Caco-2 (cell line): ENCODE results near the gene FNTB. TPM values are rescaled to one million over a fixed set of nuclear protein-coding genes. Genes with fewer than 3 reads are reported as not detected.

Experiments
- BruUV-seq: library from RNA; stranded (reverse); fragments of 400-500 nt; replicated peaks from 2 replicates; lab custom pipeline; 2021; lab: Mats Ljungman, UMichigan
- CTCF ChIA-PET: fragments of 300-600 bp; sonication (Branson Sonifier 250); formaldehyde crosslinking; loops from one replicate; lab custom pipeline; 2022; ENCODE audit warnings: antibody characterized with exemption; lab: Charles Lee
- POLR2A ChIA-PET: fragments of 300-600 bp; sonication (Branson Sonifier 250); formaldehyde crosslinking; loops from one replicate; lab custom pipeline; 2022; ENCODE audit warnings: antibody characterized with exemption; lab: Charles Lee
- DNase-seq, 2 experiments: peaks; one replicate each; pipeline versions ENCODE4 v3.0.0 to v3.0.0-alpha.2; 2020 to 2022
- H3K27me3 ChIP-seq: replicated peaks from 2 replicates; pipeline ENCODE4 v1.6.0; 2011; ENCODE audit warnings: low read length; ENCODE audit not compliant: control insufficient read depth, insufficient read depth
- H3K36me3 ChIP-seq: 2 replicates; pipeline ENCODE4 v1.5.1; 2011; ENCODE audit warnings: low read length; ENCODE audit not compliant: control insufficient read depth, insufficient read depth
- H3K4me1 ChIP-seq: fragments of 250-450 bp; sonication (Bioruptor Pico); 2 replicates; pipeline ENCODE4 v1.5.1; 2020; ENCODE audit warnings: mild to moderate bottlenecking
- H3K4me3 ChIP-seq: 2 replicates; pipeline ENCODE4 v1.5.1; 2011; ENCODE audit warnings: low read depth, mild to moderate bottlenecking, control low read depth, low read length
- H3K9me3 ChIP-seq: fragments of 250-450 bp; sonication (Bioruptor Pico); 2 replicates; pipeline ENCODE4 v1.5.1; 2020; ENCODE audit warnings: mild to moderate bottlenecking, moderate library complexity
- H3K27ac Mint-ChIP-seq: one replicate; pipeline ENCODE4 v1.8.0; 2022; ENCODE audit warnings: mixed read lengths; ENCODE audit not compliant: unreplicated experiment
- H3K27me3 Mint-ChIP-seq: one replicate; pipeline ENCODE4 v1.8.0; 2022; ENCODE audit warnings: mixed read lengths; ENCODE audit not compliant: insufficient read depth, unreplicated experiment
- H3K36me3 Mint-ChIP-seq: one replicate; pipeline ENCODE4 v1.8.0; 2022; ENCODE audit warnings: mild to moderate bottlenecking, mixed read lengths; ENCODE audit not compliant: insufficient read depth, unreplicated experiment
- H3K4me1 Mint-ChIP-seq: one replicate; pipeline ENCODE4 v1.8.0; 2022; ENCODE audit warnings: low read depth, mixed read lengths; ENCODE audit not compliant: unreplicated experiment
- H3K4me3 Mint-ChIP-seq: one replicate; pipeline ENCODE4 v1.8.0; 2022; ENCODE audit warnings: mild to moderate bottlenecking, moderate library complexity, mixed read lengths; ENCODE audit not compliant: unreplicated experiment
- H3K9me3 Mint-ChIP-seq: one replicate; pipeline ENCODE4 v1.8.0; 2022; ENCODE audit warnings: mixed read lengths; ENCODE audit not compliant: unreplicated experiment
- CTCF ChIP-seq, 2 experiments: fragments of 200-600 bp in 1 of 2; IDR thresholded peaks; 1 replicate in 1 of 2; 2 replicates in 1 of 2; pipeline versions ENCODE4 v1.5.1 to v1.8.0; 2011 to 2022; ENCODE audit warnings: antibody characterized with exemption in 1 of 2, control low read depth in 1 of 2, inconsistent platforms in 1 of 2, low read depth in 1 of 2, low read length in 1 of 2, mild to moderate bottlenecking in 1 of 2, moderate library complexity in 1 of 2; ENCODE audit not compliant: insufficient read depth in 1 of 2, severe bottlenecking in 1 of 2, unreplicated experiment in 1 of 2
- intact Hi-C: fragments of 100-400 bp; cut with micrococcal nuclease; formaldehyde crosslinking; loops from one replicate; pipeline ENCODE4 v1.10.0; 2022; ENCODE audit not compliant: unreplicated experiment
- total RNA-seq: library from RNA; stranded (reverse); gene quantifications from 2 replicates; pipeline ENCODE4 v1.2.3, GENCODE V29; 2022

FNTB gene
- total RNA-seq, 1 experiment from 2014 or later = 21.2 TPM

DNA sequence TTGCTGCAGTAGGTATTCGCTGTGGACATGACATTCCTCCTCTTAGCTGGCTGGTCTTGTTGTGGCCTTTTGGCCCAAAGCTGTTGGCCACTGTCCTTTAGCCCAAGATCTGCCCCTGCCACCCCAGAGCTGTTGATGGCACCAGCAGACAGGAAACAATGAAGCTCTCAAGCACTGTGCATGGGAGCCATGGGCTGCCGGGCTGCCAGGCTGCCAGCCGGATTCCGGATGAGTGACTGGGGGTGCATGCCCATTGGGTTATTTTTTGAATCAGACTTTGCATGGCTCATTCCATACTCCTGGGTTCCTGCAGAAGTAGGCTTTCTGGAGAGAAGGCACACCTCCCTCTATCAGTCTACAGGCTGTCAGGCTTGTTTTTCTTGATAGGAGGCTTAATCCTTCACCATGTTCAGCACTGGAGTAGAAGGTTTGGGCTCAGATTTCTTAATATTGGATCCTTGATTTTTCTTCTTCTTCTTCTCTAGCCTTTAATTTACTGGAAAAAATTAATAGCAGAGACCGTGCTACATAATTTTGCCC is 83.2 kb downstream of the FNTB start:
- H3K4me3 Mint-ChIP-seq = no peak overlapping the region
- no TSS peak for BruUV-seq
- no peak for TF ChIP-seq CTCF (IDR thresholded peaks at IDR 0.05; ENCODE audit: insufficient read depth in 1 of 2, low read depth in 1 of 2, low read length in 1 of 2, severe bottlenecking in 1 of 2, unreplicated experiment in 1 of 2)
- Histone ChIP-seq H3K36me3 (no peaks in the 10 kb centered on the region), H3K9me3 (no peaks in the 10 kb centered on the region), H3K4me1 (no peaks in the 10 kb centered on the region), H3K4me3 (no peak overlapping the region), H3K27me3 (no peaks in the 10 kb centered on the region)
- ChIA-PET POLR2A (no interaction called here), CTCF (interaction anchor here (0.7 kb wide), 1 partner anchor 763 kb away, joined by 3 read pairs; no protein-coding TSS in a partner anchor)
- H3K9me3 Mint-ChIP-seq = no peaks in the 10 kb centered on the region
- intact Hi-C loops = no loop called here
- H3K27ac Mint-ChIP-seq = no peak overlapping the region
- no peak for DNase-seq
- H3K36me3 Mint-ChIP-seq = peaks cover 17% of the 10 kb centered on the region
- H3K4me1 Mint-ChIP-seq = peaks cover 10% of the 10 kb centered on the region
- H3K27me3 Mint-ChIP-seq = no peaks in the 10 kb centered on the region

GRCh38 chr14:65070471-65070976 is 83.8 kb downstream of the FNTB start:
- no peaks in the 10 kb centered on the region for H3K9me3 ChIP-seq
- H3K36me3 Mint-ChIP-seq = peaks cover 17% of the 10 kb centered on the region
- no peak overlapping the region for H3K4me3 ChIP-seq
- no peak overlapping the region for H3K4me3 Mint-ChIP-seq
- H3K27me3 Mint-ChIP-seq = no peaks in the 10 kb centered on the region
- no peak for TF ChIP-seq CTCF (IDR thresholded peaks at IDR 0.05; ENCODE audit: insufficient read depth in 1 of 2, low read depth in 1 of 2, low read length in 1 of 2, severe bottlenecking in 1 of 2, unreplicated experiment in 1 of 2)
- H3K4me1 Mint-ChIP-seq = peaks cover 10% of the 10 kb centered on the region
- ChIA-PET POLR2A (no interaction called here), CTCF (interaction anchor here (0.7 kb wide), 1 partner anchor 763 kb away, joined by 3 read pairs; no protein-coding TSS in a partner anchor)
- H3K4me1 ChIP-seq = no peaks in the 10 kb centered on the region
- BruUV-seq = no TSS peak
- no peaks in the 10 kb centered on the region for H3K27me3 ChIP-seq
- no peak overlapping the region for H3K27ac Mint-ChIP-seq
- H3K9me3 Mint-ChIP-seq = no peaks in the 10 kb centered on the region
- H3K36me3 ChIP-seq = no peaks in the 10 kb centered on the region
- intact Hi-C loops = no loop called here
- no peak for DNase-seq

GRCh38 chr14:65071544-65071943 is 84.8 kb downstream of the FNTB start:
- no peak for TF ChIP-seq CTCF (IDR thresholded peaks at IDR 0.05; ENCODE audit: insufficient read depth in 1 of 2, low read depth in 1 of 2, low read length in 1 of 2, severe bottlenecking in 1 of 2, unreplicated experiment in 1 of 2)
- ChIA-PET CTCF (no interaction called here), POLR2A (no interaction called here)
- no peaks in the 10 kb centered on the region for H3K36me3 ChIP-seq
- H3K9me3 ChIP-seq = no peaks in the 10 kb centered on the region
- no peaks in the 10 kb centered on the region for H3K27me3 Mint-ChIP-seq
- no peaks in the 10 kb centered on the region for H3K27me3 ChIP-seq
- no peak overlapping the region for H3K4me3 ChIP-seq
- peaks cover 10% of the 10 kb centered on the region for H3K4me1 Mint-ChIP-seq
- BruUV-seq = no TSS peak
- H3K4me1 ChIP-seq = no peaks in the 10 kb centered on the region
- DNase-seq = no peak
- H3K36me3 Mint-ChIP-seq = peaks cover 18% of the 10 kb centered on the region
- H3K27ac Mint-ChIP-seq = no peak overlapping the region
- intact Hi-C loops = no loop called here
- no peak overlapping the region for H3K4me3 Mint-ChIP-seq
- H3K9me3 Mint-ChIP-seq = no peaks in the 10 kb centered on the region
